Hepatocyte (in vitro differentiated cells): ENCODE data around the gene SNX25. TPM values are rescaled to one million over a fixed set of nuclear protein-coding genes. Genes with fewer than 3 reads are reported as not detected.

Experiments used
- DNase-seq: peaks from one replicate; pipeline ENCODE4 v3.0.0-alpha.2; 2016; ENCODE audit warnings: low spot score
- H2AFZ ChIP-seq: fragments of 200-600 bp; sonication (generic); 2 replicates; pipeline ENCODE4 v1.6.0; 2016; ENCODE audit warnings: antibody characterized with exemption, mild to moderate bottlenecking
- H3K27ac ChIP-seq: fragments of 200-600 bp; sonication (generic); 2 replicates; pipeline ENCODE4 v1.5.1; 2016; ENCODE audit warnings: mild to moderate bottlenecking
- H3K27me3 ChIP-seq: fragments of 200-600 bp; sonication (generic); 2 replicates; pipeline ENCODE4 v1.6.1; 2016
- H3K36me3 ChIP-seq: fragments of 200-600 bp; sonication (generic); replicated peaks from 2 replicates; pipeline ENCODE4 v1.5.1; 2016; ENCODE audit warnings: low read depth; ENCODE audit not compliant: insufficient read depth
- H3K4me1 ChIP-seq: fragments of 200-600 bp; sonication (generic); 2 replicates; pipeline ENCODE4 v1.5.1; 2016; ENCODE audit warnings: mild to moderate bottlenecking, moderate library complexity; ENCODE audit not compliant: insufficient read depth
- H3K4me2 ChIP-seq: fragments of 200-600 bp; sonication (generic); 2 replicates; pipeline ENCODE4 v1.6.0; 2016
- H3K4me3 ChIP-seq: fragments of 200-600 bp; sonication (generic); 2 replicates; pipeline ENCODE4 v1.5.1; 2016; ENCODE audit warnings: mild to moderate bottlenecking
- H3K79me2 ChIP-seq: fragments of 200-600 bp; sonication (generic); 2 replicates; pipeline ENCODE4 v1.6.0; 2017; ENCODE audit warnings: mild to moderate bottlenecking
- H3K9me2 ChIP-seq: fragments of 200-600 bp; sonication (generic); replicated peaks from 2 replicates; pipeline ENCODE4 v1.6.0; 2017; ENCODE audit warnings: mild to moderate bottlenecking; ENCODE audit not compliant: insufficient read depth
- H3K9me3 ChIP-seq: fragments of 200-600 bp; sonication (generic); 2 replicates; pipeline ENCODE4 v1.5.1; 2016; ENCODE audit warnings: low read depth, mild to moderate bottlenecking
- H4K20me1 ChIP-seq: fragments of 200-600 bp; sonication (generic); 2 replicates; pipeline ENCODE4 v1.6.0; 2016; ENCODE audit warnings: mild to moderate bottlenecking; ENCODE audit not compliant: insufficient read depth, poor library complexity, severe bottlenecking
- EZH2 ChIP-seq: fragments of 200-600 bp; sonication (generic); IDR thresholded peaks from 2 replicates; pipeline ENCODE4 v1.6.1; 2016; ENCODE audit warnings: antibody characterized with exemption, mild to moderate bottlenecking, borderline replicate concordance
- EZH2phosphoT487 ChIP-seq: fragments of 200-600 bp; sonication (generic); IDR thresholded peaks from one replicate; pipeline ENCODE4 v1.6.1; 2018; ENCODE audit warnings: antibody characterized with exemption, mild to moderate bottlenecking, low read depth, moderate library complexity; ENCODE audit not compliant: unreplicated experiment, severe bottlenecking
- WGBS: methylation state at CpG from one replicate; pipeline ENCODE4 v1.1.6; 2016; ENCODE audit warnings: low lambda C conversion rate; ENCODE audit errors: missing lambda C conversion rate; 5-methylcytosine and 5-hydroxymethylcytosine counted together
- polyA plus RNA-seq: library from polyadenylated mRNA; unstranded; fragments of >200 nt; fragmentation: Nextera tagmentation; extraction: Ambion mirVana; gene quantifications from 2 replicates; pipeline ENCODE4 v1.2.1, GENCODE V29; 2016
- total RNA-seq: library from RNA; depleted of rRNA; stranded (reverse); fragments of >200 nt; gene quantifications from 2 replicates; pipeline ENCODE4 v1.2.3, GENCODE V29; 2014
- TF ChIP-seq, protein P1 (sequence below): fragments of 200-600 bp; sonication (generic); IDR thresholded peaks from 2 replicates; pipeline ENCODE4 v1.5.1; 2016; ENCODE audit warnings: antibody characterized with exemption, mild to moderate bottlenecking; ENCODE audit not compliant: poor library complexity

The SNX25 gene
- total and polyA plus RNA-seq, 2 experiments from 2014 or later = 16.5 to 20.3 TPM

DNA sequence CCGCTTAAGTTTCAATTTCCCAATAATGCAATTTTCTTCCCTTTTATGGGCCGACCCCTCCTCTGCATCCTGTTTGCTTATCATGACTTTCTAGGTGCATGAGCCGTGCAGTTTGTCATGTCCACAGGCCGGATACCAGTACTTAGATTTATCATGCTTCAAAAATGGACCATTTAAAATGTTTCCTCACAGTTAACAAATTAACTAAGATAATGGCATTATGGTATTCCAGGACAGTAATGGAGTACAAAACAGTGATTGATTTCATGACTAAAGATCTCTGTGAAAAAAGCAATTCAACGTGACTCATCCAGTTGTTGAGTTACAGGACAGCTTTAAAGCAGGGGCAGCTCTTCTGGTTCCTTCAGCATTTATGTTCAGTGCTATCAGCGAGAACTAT, 23.0 kb downstream of the SNX25 start:
- no peak overlapping the region for H2AFZ ChIP-seq
- peak overlapping the region; percentile 41 for H3K27ac ChIP-seq
- peaks cover 64% of the 10 kb centered on the region for H3K79me2 ChIP-seq
- no peaks in the 10 kb centered on the region for H3K27me3 ChIP-seq
- H3K4me3 ChIP-seq = no peak overlapping the region
- TF ChIP-seq, protein P1, sequence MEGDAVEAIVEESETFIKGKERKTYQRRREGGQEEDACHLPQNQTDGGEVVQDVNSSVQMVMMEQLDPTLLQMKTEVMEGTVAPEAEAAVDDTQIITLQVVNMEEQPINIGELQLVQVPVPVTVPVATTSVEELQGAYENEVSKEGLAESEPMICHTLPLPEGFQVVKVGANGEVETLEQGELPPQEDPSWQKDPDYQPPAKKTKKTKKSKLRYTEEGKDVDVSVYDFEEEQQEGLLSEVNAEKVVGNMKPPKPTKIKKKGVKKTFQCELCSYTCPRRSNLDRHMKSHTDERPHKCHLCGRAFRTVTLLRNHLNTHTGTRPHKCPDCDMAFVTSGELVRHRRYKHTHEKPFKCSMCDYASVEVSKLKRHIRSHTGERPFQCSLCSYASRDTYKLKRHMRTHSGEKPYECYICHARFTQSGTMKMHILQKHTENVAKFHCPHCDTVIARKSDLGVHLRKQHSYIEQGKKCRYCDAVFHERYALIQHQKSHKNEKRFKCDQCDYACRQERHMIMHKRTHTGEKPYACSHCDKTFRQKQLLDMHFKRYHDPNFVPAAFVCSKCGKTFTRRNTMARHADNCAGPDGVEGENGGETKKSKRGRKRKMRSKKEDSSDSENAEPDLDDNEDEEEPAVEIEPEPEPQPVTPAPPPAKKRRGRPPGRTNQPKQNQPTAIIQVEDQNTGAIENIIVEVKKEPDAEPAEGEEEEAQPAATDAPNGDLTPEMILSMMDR = no peak
- no peak for TF ChIP-seq EZH2
- TF ChIP-seq EZH2phosphoT487 = no peak
- H3K9me3 ChIP-seq = no peaks in the 10 kb centered on the region
- H4K20me1 ChIP-seq = peaks cover 9% of the 10 kb centered on the region
- no peaks in the 10 kb centered on the region for H3K4me1 ChIP-seq
- peak; percentile 32 for DNase-seq
- H3K4me2 ChIP-seq = peak overlapping the region; percentile 55
- 52% methylated on average over 6 of the region's 6 CpGs for WGBS
- no peaks in the 10 kb centered on the region for H3K9me2 ChIP-seq
- H3K36me3 ChIP-seq = no peaks in the 10 kb centered on the region

DNA sequence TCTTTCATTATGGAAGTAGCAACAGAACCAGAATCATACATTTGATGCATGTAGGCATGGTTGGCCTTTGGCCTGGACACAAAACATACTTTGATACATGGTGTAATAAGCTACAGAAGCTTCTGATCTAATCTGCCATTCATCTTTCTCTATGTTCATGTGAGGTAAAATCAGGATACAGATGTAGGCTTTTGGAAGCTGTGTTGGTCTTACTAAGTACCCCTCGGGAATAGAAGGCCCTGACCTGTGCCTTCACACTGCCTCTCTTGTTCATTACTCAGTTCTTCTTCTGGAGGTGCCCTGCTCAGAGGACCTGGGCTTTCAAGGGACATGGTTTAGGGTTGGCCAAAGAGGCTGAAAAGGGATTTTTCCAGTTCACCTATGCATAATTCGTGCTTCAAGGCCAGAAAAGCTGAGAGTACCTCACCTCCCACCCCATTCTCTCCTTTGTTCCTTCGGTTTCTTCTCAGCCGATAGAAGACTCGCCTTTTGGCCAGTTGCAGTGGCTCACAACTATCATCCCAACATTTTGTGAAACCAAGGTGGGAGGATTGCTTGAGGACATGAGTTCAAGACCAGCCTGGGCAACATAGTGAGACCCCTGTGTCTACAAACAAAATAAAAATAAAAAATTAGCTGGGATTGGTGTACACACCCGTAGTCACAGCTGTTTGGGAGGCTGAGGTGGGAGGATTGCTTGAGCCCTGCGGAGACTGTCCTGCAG, 25.9 kb downstream of the SNX25 start:
- H3K27me3 ChIP-seq = no peaks in the 10 kb centered on the region
- H3K27ac ChIP-seq = no peak overlapping the region
- no peak overlapping the region for H2AFZ ChIP-seq
- TF ChIP-seq EZH2 (no peak), EZH2phosphoT487 (no peak)
- TF ChIP-seq, protein P1 = no peak
- H3K4me3 ChIP-seq = no peak overlapping the region
- DNase-seq = no peak
- H3K36me3 ChIP-seq = no peaks in the 10 kb centered on the region
- H3K79me2 ChIP-seq = peaks cover 57% of the 10 kb centered on the region
- no peaks in the 10 kb centered on the region for H4K20me1 ChIP-seq
- no peak overlapping the region for H3K4me2 ChIP-seq
- 70% methylated on average over 7 of the region's 7 CpGs for WGBS
- no peaks in the 10 kb centered on the region for H3K4me1 ChIP-seq
- H3K9me3 ChIP-seq = no peaks in the 10 kb centered on the region
- H3K9me2 ChIP-seq = no peaks in the 10 kb centered on the region

DNA sequence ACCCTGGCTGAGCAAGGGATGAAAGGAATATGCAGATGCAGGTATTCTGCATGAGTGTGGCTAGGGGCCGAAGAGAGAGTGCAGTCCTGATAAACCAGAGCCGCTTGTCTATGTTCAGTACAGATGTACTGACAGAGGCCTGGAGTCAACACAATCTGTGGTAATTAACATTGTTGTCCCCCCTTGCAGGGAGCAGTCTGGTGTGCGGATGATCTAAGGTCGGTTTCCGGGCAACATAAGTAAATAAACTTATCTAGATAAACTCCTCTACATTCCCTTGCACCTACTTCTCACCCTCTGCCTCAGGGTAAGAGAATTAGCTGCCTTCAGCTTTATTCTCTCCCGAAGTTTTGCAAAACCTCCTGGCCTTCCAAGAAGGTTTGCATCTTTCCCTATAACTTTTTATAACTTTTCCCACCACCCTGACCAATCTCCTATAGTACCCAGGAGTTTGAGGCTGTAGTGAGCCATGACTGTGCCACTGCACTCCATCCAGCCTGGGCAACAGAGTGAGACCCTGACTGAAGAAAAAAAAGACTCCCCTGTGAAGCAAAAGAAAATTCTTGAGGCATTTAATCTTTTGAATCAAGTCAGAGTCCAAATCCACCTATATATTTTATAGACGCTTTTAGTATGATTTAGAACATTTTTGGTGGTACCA, 26.6 kb downstream of the SNX25 start:
- no peaks in the 10 kb centered on the region for H3K27me3 ChIP-seq
- H3K79me2 ChIP-seq = peaks cover 53% of the 10 kb centered on the region
- H3K9me2 ChIP-seq = no peaks in the 10 kb centered on the region
- TF ChIP-seq EZH2 = no peak
- TF ChIP-seq, protein P1 = no peak
- no peak for TF ChIP-seq EZH2phosphoT487
- no peak overlapping the region for H3K4me3 ChIP-seq
- no peaks in the 10 kb centered on the region for H3K4me1 ChIP-seq
- no peaks in the 10 kb centered on the region for H4K20me1 ChIP-seq
- no peaks in the 10 kb centered on the region for H3K36me3 ChIP-seq
- no peak overlapping the region for H3K27ac ChIP-seq
- H2AFZ ChIP-seq = no peak overlapping the region
- no peaks in the 10 kb centered on the region for H3K9me3 ChIP-seq
- peak; percentile 80 for DNase-seq
- WGBS = 24% methylated on average over 7 of the region's 7 CpGs
- no peak overlapping the region for H3K4me2 ChIP-seq
